Measurements from ENCODE around the gene LRP1. TPM values are rescaled to one million over a fixed set of nuclear protein-coding genes. Genes with fewer than 3 reads are reported as not detected.

The LRP1 gene
- total and polyA plus RNA-seq, 2 of the 13 experiments (the other 11 are each of a cell fraction or from before 2014, with no cell fraction given) = 14.7 to 30.8 TPM

- TF ChIP-seq ZBTB39 (CRISPR knock-in tag; IDR thresholded peaks at IDR 0.05) (peak; percentile 50; the same call in 1 of the 2 replicates), ZNF790 (CRISPR knock-in tag; IDR thresholded peaks at IDR 0.05; ENCODE audit: borderline replicate concordance) (no peak), MEF2D (CRISPR knock-in tag; IDR thresholded peaks at IDR 0.05) (no peak), MAFG (CRISPR knock-in tag; IDR thresholded peaks at IDR 0.05) (no peak), ASH2L (IDR thresholded peaks at IDR 0.05; ENCODE audit: insufficient read length, low read depth, low read length) (peak; percentile 54), PRMT3 (CRISPR knock-in tag; IDR thresholded peaks at IDR 0.05; ENCODE audit: borderline replicate concordance, low read depth) (no peak), ZZZ3 (CRISPR knock-in tag; IDR thresholded peaks at IDR 0.05; ENCODE audit: borderline replicate concordance) (no peak), HNRNPH1 (optimal IDR thresholded peaks at IDR 0.05; ENCODE audit: low read depth, low read length) (no peak), TEF (CRISPR knock-in tag; IDR thresholded peaks at IDR 0.05) (no peak), ZNF33B (CRISPR knock-in tag; IDR thresholded peaks at IDR 0.05) (no peak), GTF3A (CRISPR knock-in tag; conservative IDR thresholded peaks at IDR 0.05) (no peak), TFDP1 (CRISPR knock-in tag; IDR thresholded peaks at IDR 0.05; ENCODE audit: borderline replicate concordance) (no peak), GABPA (IDR thresholded peaks at IDR 0.05; ENCODE audit: low read depth, low read length) (no peak), GABPA (CRISPR knock-in tag; IDR thresholded peaks at IDR 0.05; ENCODE audit: low read depth) (peak; percentile 31; the same call in 1 of the 2 replicates), ZNF660 (CRISPR knock-in tag; IDR thresholded peaks at IDR 0.05; ENCODE audit: borderline replicate concordance, low read depth) (no peak), ATF5 (CRISPR knock-in tag; IDR thresholded peaks at IDR 0.05; ENCODE audit: low read depth) (no peak), KLF13 (CRISPR knock-in tag; IDR thresholded peaks at IDR 0.05) (no peak), PITX1 (CRISPR knock-in tag; IDR thresholded peaks at IDR 0.05) (peak; percentile 57), ZNF720 (CRISPR knock-in tag; IDR thresholded peaks at IDR 0.05) (no peak), POGK (CRISPR knock-in tag; conservative IDR thresholded peaks at IDR 0.05) (0 out of 2 replicates have a peak, but pooled peaks have one; percentile 18), REXO4 (CRISPR knock-in tag; IDR thresholded peaks at IDR 0.05; ENCODE audit: borderline replicate concordance) (no peak), SRF (IDR thresholded peaks at IDR 0.05; ENCODE audit: low read depth, low read length) (no peak)
These were observed 19.0 kb downstream of the LRP1 start, which contains the start of gene LRP1-AS (continued) for GRCh38 chr12:57146961-57147944.

Measured in HepG2 (cell line).